Testis (tissue), 2 donors: ENCODE results near the gene PZP.

ENCODE experiments used
- CTCF ChIP-seq, 3 experiments: fragments of 450-650 bp in 2 of 3; fragments of 200-600 bp in 1 of 3; sonication (generic) in 1 of 3; IDR thresholded peaks; one replicate each; pipeline ENCODE4 v1.5.1; 2016 to 2019; ENCODE audit warnings: antibody characterized with exemption in 3 of 3, mild to moderate bottlenecking in 2 of 3, moderate library complexity in 1 of 3
- POLR2A ChIP-seq: fragments of 450-650 bp; IDR thresholded peaks from one replicate; pipeline ENCODE4 v1.6.1; 2017; ENCODE audit warnings: antibody characterized with exemption, mild to moderate bottlenecking, moderate library complexity

DNA sequence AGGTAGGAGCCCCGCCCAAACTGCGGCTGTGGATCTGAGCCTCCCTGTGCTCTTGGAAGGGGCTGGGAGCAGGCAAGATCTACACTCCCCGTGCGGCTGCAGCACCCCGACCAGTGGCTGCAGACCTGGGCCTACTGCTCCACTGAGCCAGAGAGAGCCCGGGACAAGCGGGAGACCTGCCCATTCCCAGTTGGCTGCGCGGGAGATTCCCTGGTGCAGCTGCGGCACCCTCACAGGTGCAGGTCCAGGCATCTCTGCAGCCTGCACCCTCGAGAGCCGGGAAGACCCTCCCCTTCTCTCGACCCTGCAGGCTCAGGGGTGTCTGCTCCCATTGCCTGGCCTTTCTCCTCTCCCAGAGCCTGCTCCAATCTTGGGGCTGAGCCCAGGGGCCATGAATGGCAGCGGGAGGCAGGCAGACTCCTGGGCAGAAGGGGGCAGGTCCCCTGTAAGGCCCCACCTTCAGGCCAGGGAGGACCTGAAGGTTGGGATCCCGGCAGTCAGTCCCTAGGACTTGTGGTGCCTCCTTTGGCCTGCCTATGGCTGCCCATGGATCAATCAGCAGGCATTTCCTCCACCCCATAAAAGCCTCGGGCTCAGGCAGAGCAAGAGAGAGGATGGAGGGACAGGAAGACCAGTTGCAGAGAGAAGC, 83.7 kb downstream of the PZP start:
- TF ChIP-seq POLR2A: no peak
- no peak for TF ChIP-seq CTCF (IDR thresholded peaks at IDR 0.05)
